ENCODE measurements around the gene LCE7A. TPM values are rescaled to one million over a fixed set of nuclear protein-coding genes. Genes with fewer than 3 reads are reported as not detected.
A peak's percentile ranks its signal among the peaks of the same experiment; 100 is the strongest.

LCE7A gene
- total RNA-seq, 6 experiments from 2014 or later, result not detected

GRCh38 chr1:152878042-152878441, 18.2 kb downstream of the LCE7A start, which contains the start of gene SMCP:
SMCP (plus strand) TSS chr1:152878322; CDS start chr1:152884423, 6,101 bp downstream.
- no peak for DNase-seq
- no peak within 1 kb of the TSS for H3K4me3 Mint-ChIP-seq
- H3K36me3 Mint-ChIP-seq (ENCODE audit: low read depth), result no peaks in the 10 kb centered on the region
- H3K4me1 Mint-ChIP-seq (ENCODE audit: low read depth), result peaks cover 7% of the 10 kb centered on the region; the same call in 1 of the 2 replicates
- no peak within 1 kb of the TSS for H3K27ac Mint-ChIP-seq
- peak; percentile 47; the same call in 1 of the 2 replicates for TF ChIP-seq CTCF (IDR thresholded peaks at IDR 0.05)
- H3K9me3 Mint-ChIP-seq, result peaks cover 5% of the 10 kb centered on the region
- peaks cover 2% of the 10 kb centered on the region; the same call in 1 of the 2 replicates for H3K27me3 Mint-ChIP-seq (ENCODE audit: insufficient read depth)

- Mint-ChIP-seq H3K9me3 (peaks cover 5% of the 10 kb centered on the region), H3K4me3 (no peak overlapping the region), H3K4me1 (ENCODE audit: low read depth) (peaks cover 11% of the 10 kb centered on the region; the same call in 1 of the 2 replicates), H3K27ac (no peak overlapping the region), H3K36me3 (ENCODE audit: low read depth) (no peaks in the 10 kb centered on the region), H3K27me3 (ENCODE audit: insufficient read depth) (peaks cover 2% of the 10 kb centered on the region; the same call in 1 of the 2 replicates)
- DNase-seq, result no peak
- no peak for TF ChIP-seq CTCF (IDR thresholded peaks at IDR 0.05)
These were observed 19.9 kb downstream of the LCE7A start for GRCh38 chr1:152879559-152880198.

- Mint-ChIP-seq H3K9me3 (peaks cover 5% of the 10 kb centered on the region), H3K4me3 (no peak overlapping the region), H3K4me1 (ENCODE audit: low read depth) (peaks cover 17% of the 10 kb centered on the region; the same call in 1 of the 2 replicates), H3K36me3 (ENCODE audit: low read depth) (no peaks in the 10 kb centered on the region), H3K27me3 (ENCODE audit: insufficient read depth) (peaks cover 2% of the 10 kb centered on the region; the same call in 1 of the 2 replicates), H3K27ac (no peak overlapping the region)
- TF ChIP-seq CTCF (IDR thresholded peaks at IDR 0.05), result no peak
- no peak for DNase-seq
These were observed 20.5 kb downstream of the LCE7A start for GRCh38 chr1:152880316-152880715.

GRCh38 chr1:152880907-152881306, 21.1 kb downstream of the LCE7A start:
- DNase-seq, result no peak
- peaks cover 2% of the 10 kb centered on the region; the same call in 1 of the 2 replicates for H3K27me3 Mint-ChIP-seq (ENCODE audit: insufficient read depth)
- no peaks in the 10 kb centered on the region for H3K36me3 Mint-ChIP-seq (ENCODE audit: low read depth)
- peaks cover 5% of the 10 kb centered on the region for H3K9me3 Mint-ChIP-seq
- no peak overlapping the region for H3K4me3 Mint-ChIP-seq
- no peak overlapping the region for H3K27ac Mint-ChIP-seq
- no peak for TF ChIP-seq CTCF (IDR thresholded peaks at IDR 0.05)
- peaks cover 23% of the 10 kb centered on the region; the same call in 1 of the 2 replicates for H3K4me1 Mint-ChIP-seq (ENCODE audit: low read depth)

GRCh38 chr1:152884085-152884484, 24.3 kb downstream of the LCE7A start:
- peaks cover 5% of the 10 kb centered on the region for H3K9me3 Mint-ChIP-seq
- no peaks in the 10 kb centered on the region for H3K36me3 Mint-ChIP-seq (ENCODE audit: low read depth)
- DNase-seq, result no peak
- no peak for TF ChIP-seq CTCF (IDR thresholded peaks at IDR 0.05)
- H3K27ac Mint-ChIP-seq, result no peak overlapping the region
- peaks cover 34% of the 10 kb centered on the region; the same call in 1 of the 2 replicates for H3K4me1 Mint-ChIP-seq (ENCODE audit: low read depth)
- H3K4me3 Mint-ChIP-seq, result no peak overlapping the region
- H3K27me3 Mint-ChIP-seq (ENCODE audit: insufficient read depth), result peaks cover 2% of the 10 kb centered on the region; the same call in 1 of the 2 replicates
